Ovary (tissue), 9 donors: ENCODE measurements around the gene ANGPTL8. TPM values are rescaled to one million over a fixed set of nuclear protein-coding genes. Genes with fewer than 3 reads are reported as not detected.

ENCODE experiments used
- DNase-seq, 5 donors: peaks; one replicate each; pipeline ENCODE4 v3.0.0-alpha.2; 2019 to 2020
- H3K27ac ChIP-seq, 2 donors: fragments of 200-600 bp; one replicate each; pipeline versions ENCODE4 v1.5.1 to v1.8.0; 2019 to 2022
- H3K27me3 ChIP-seq: fragments of 200-600 bp; one replicate; pipeline ENCODE4 v1.8.0; 2022
- H3K36me3 ChIP-seq: fragments of 200-600 bp; sonication (generic); one replicate; pipeline ENCODE4 v1.5.1; 2019
- H3K4me1 ChIP-seq: one replicate; pipeline ENCODE4 v1.8.1; 2013; ENCODE audit warnings: mild to moderate bottlenecking, moderate library complexity; ENCODE audit not compliant: insufficient read depth
- H3K4me3 ChIP-seq: fragments of 200-600 bp; sonication (generic); one replicate; pipeline ENCODE4 v1.5.1; 2017
- H3K9me3 ChIP-seq, 2 donors: fragments of 200-600 bp in 1 of 2; sonication (generic) in 1 of 2; one replicate each; pipeline versions ENCODE4 v1.5.1 to v1.8.1; 2013 to 2019; ENCODE audit warnings: mild to moderate bottlenecking in 1 of 2, moderate library complexity in 1 of 2
- EP300 ChIP-seq: sonication (generic); formaldehyde crosslinking; IDR thresholded peaks from one replicate; pipeline ENCODE4 v1.6.1; 2017; ENCODE audit warnings: antibody characterized with exemption
- POLR2A ChIP-seq: fragments of 450-650 bp; IDR thresholded peaks from one replicate; pipeline ENCODE4 v1.6.1; 2017; ENCODE audit warnings: antibody characterized with exemption, mild to moderate bottlenecking, moderate library complexity
- WGBS, 3 donors: extraction: QIAGEN DNeasy Blood & Tissue Kit in 1 of 3; methylation state at CpG; one replicate each; pipeline versions ENCODE4 v1.1.5 to v1.1.7; 2013 to 2017; 5-methylcytosine and 5-hydroxymethylcytosine counted together
- intact Hi-C, 4 donors: fragments of 100-400 bp; cut with DNase I; formaldehyde crosslinking; loops; one replicate each; pipeline versions ENCODE4 v1.11.0 to v1.15.1; 2022 to 2023
- polyA plus RNA-seq, 2 donors: library from polyadenylated mRNA; stranded (reverse); fragments of 200-250 nt in 1 of 2; fragments of 350-450 nt in 1 of 2; fragmentation: Illumina TruSeq in 1 of 2; extraction: RNeasy Lipid Tissue Mini Kit (QIAGEN cat#74804) in 1 of 2; gene quantifications; one replicate each; pipeline ENCODE4 v1.2.3, GENCODE V29; 2013 to 2014
- total RNA-seq, 7 donors: library from RNA; depleted of rRNA in 2 of 7; stranded (reverse); fragments of >200 nt in 2 of 7; fragmentation: NEBNext Ultra II Directional in 3 of 7; extraction: Animal tissue kit (Norgen Biotek cat#: 25700) in 3 of 7; gene quantifications; one replicate each; pipeline versions ENCODE4 v1.1.0 to v1.2.4, GENCODE V29; 2016 to 2023
- TF ChIP-seq, protein P1 (sequence below), 3 donors: fragments of 450-650 bp in 2 of 3; fragments of 200-600 bp in 1 of 3; IDR thresholded peaks; one replicate each; pipeline versions ENCODE4 v1.5.1 to v1.8.0; 2016 to 2022; ENCODE audit warnings: antibody characterized with exemption in 3 of 3, mild to moderate bottlenecking in 1 of 3
- donor health status: DM: no; HTN: no; CAD: no; lungs with moderate emphysema.
- donor health status: DM: no; HTN: no; CAD: no.
- donor health status: Bipolar disorder and iron deficiency.
- donor health status: DM: yes; HTN: yes; CAD: no.
- donor health status: DM: no; HTN: no; CAD: no.
- donor health status: DM: yes; HTN: yes; CAD: no.

Gene ANGPTL8
- total and polyA plus RNA-seq, 9 donors = 0.50 to 0.93 (median 0.68) TPM; not detected in 5

DNA sequence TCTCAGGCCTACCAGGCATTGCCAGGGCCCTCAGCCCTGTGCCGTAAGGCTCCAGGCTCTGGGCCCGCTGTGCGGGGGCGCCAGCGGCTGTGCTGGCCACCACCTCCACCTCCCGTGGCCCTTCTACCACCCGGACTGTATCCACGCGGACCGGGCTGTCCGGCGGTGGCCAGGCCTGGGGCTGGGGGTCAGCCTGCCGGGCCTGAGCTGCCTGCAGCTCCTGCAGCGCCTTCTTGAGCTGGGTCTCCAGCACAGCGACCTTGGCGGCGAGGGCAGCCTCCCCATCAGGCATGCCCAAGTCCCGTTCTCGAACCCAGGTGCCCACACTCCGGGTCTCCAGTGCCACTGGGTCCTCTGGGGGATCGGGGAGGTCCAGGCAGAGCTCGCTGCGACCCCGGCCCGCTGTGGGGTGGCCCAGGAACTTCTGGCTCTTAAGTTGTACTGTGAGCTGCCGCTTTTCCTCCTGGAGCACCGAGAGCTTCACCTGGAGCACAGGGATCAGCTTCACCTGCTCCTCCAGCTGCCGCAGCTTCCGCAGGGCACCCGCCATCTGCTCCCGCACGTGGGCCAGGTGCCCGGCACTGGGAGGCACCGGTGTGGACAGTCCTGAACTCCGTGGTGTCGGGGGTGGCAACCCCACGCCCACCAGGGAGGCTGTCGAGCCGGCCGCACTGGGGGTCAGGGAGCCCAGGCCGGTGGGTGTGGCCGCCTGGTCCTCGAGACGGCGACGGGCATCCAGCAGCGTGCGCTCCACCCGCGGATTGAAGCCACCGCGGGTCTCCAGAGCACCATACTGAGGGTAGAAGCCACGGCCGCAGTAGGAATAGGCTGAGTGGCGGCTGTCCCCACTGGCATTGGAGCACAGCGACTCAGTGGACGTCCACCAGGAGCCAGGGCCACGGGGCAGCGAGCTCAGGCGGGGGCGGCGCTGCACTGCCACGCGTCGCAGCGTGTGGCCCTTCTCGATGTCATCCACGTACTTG lies 46.2 kb upstream of the ANGPTL8 start:
- intact Hi-C loops = no loop called here
- no peaks in the 10 kb centered on the region for H3K27me3 ChIP-seq
- no peak overlapping the region for H3K4me3 ChIP-seq
- no peaks in the 10 kb centered on the region for H3K36me3 ChIP-seq
- H3K9me3 ChIP-seq = no peaks in the 10 kb centered on the region
- H3K27ac ChIP-seq = peak overlapping the region; percentile 76 to 86
- DNase-seq = peak in 3 of 5 donors; percentile 37 to 47 (median 44)
- 58 to 82% (median 59%) methylated on average over 36 to 68 of the region's 68 CpGs for WGBS, 3 donors
- no peak for TF ChIP-seq POLR2A
- peaks cover 25% of the 10 kb centered on the region for H3K4me1 ChIP-seq

DNA sequence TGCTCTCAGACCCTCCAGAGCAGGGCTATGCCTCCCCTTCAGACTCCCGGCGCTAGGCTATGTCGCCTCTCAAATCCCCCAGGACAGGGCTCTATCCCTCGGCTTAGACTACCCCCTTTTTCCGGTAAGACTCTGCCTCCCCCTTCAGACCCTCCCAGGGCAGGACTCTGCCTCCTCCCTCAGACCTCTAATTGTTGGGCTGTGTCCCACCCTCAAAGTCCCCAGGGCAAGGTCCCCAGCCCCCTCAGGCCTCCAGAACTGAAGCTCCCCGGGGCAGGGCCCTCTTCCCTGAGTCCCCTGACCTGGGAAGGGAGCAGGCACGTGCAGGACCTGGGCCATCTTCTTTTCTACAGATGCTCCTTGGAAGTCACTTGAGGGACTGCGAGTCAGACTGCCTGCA lies 45.2 kb upstream of the ANGPTL8 start:
- Histone ChIP-seq H3K27me3 (no peaks in the 10 kb centered on the region), H3K9me3 (no peaks in the 10 kb centered on the region), H3K4me3 (peak overlapping the region; percentile 91), H3K4me1 (peaks cover 21% of the 10 kb centered on the region), H3K36me3 (no peaks in the 10 kb centered on the region), H3K27ac (peak overlapping the region; percentile 76 to 86)
- DNase-seq = no peak
- 31 to 35% (median 31%) methylated on average over 7 to 8 of the region's 8 CpGs for WGBS, 3 donors
- no peak for TF ChIP-seq EP300
- intact Hi-C loops = no loop called here

DNA sequence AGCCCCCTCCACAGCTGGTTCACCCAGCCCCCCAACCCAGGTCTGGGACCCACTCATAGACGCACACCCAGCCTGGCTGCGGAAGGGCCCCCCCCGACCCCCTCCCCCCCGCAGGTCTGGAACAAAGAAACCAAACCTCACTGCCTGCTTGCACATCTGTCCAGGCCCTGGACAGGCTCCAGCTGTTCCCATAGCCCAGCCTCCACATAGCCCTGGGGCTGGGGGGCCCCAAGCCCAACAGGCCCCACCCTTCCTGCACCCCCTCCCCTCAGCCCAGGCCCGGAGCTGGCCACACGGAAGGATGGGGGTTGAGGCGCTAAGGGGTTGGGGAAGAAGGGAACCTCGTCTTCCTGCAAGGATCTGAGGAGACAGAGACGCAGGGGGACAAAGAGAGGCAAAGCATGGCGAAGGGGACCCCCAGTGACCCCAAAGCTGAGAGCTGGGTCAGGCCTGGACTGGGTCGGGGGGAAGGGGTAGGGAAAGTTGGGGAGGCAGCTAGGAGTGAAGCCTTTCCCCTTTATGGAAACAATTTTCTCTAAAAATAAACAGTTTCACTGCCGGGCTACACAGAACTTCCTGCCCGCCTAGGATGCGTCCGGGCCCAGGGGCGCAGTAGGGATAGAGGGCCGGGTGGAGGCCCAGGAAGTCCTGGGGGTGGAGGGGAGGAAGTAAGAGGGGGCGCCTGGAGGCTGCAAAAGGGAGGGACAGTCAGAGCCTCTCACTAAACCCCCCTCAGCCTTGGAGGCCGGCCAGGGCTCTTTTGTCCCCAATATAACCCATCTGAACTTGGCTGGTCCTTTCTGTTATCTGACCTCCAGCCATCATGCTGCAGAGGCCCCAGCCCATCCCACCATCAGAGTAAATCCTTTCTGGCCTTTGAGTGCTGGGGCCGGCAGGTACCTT lies 44.5 kb upstream of the ANGPTL8 start:
- Histone ChIP-seq H3K9me3 (no peaks in the 10 kb centered on the region), H3K36me3 (no peaks in the 10 kb centered on the region), H3K27me3 (no peaks in the 10 kb centered on the region), H3K4me3 (peak overlapping the region; percentile 91), H3K27ac (peak overlapping the region; percentile 76 to 86), H3K4me1 (peaks cover 19% of the 10 kb centered on the region)
- intact Hi-C loops = loop anchor here in 1 of 4 donors (5.0 kb wide), 1 partner anchor 38 kb away; the partner anchor contains the start of gene SPC24
- 5% methylated on average over 20 of the region's 20 CpGs for WGBS, 3 donors
- DNase-seq = peak; percentile 61 to 76 (median 72)
- TF ChIP-seq, protein P1, sequence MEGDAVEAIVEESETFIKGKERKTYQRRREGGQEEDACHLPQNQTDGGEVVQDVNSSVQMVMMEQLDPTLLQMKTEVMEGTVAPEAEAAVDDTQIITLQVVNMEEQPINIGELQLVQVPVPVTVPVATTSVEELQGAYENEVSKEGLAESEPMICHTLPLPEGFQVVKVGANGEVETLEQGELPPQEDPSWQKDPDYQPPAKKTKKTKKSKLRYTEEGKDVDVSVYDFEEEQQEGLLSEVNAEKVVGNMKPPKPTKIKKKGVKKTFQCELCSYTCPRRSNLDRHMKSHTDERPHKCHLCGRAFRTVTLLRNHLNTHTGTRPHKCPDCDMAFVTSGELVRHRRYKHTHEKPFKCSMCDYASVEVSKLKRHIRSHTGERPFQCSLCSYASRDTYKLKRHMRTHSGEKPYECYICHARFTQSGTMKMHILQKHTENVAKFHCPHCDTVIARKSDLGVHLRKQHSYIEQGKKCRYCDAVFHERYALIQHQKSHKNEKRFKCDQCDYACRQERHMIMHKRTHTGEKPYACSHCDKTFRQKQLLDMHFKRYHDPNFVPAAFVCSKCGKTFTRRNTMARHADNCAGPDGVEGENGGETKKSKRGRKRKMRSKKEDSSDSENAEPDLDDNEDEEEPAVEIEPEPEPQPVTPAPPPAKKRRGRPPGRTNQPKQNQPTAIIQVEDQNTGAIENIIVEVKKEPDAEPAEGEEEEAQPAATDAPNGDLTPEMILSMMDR (IDR thresholded peaks at IDR 0.05) = no peak
- TF ChIP-seq POLR2A (no peak), EP300 (no peak)

DNA sequence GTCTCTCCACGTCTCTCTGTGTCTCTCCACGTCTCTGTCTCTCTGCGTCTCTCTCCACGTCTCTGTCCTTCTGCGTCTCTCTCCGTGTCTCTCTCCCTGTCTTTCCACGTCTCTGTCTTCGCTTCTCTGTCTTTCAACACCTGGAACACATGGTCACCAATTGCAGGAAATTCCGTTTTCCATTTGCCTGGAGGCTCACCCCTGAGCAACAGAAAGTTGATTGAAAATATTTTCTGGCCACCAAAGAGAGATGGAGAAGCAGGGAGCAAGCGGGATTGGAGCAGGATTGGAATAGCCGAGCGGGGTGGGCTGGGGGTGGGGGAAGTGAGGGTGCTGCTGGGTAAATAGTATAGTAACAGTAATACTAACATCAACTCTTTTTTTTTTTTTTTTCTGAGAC lies 43.7 kb upstream of the ANGPTL8 start:
- intact Hi-C loops = loop anchor here in 1 of 4 donors (5.0 kb wide), 1 partner anchor 38 kb away; the partner anchor contains the start of gene SPC24
- no peaks in the 10 kb centered on the region for H3K9me3 ChIP-seq
- TF ChIP-seq, protein P1 (IDR thresholded peaks at IDR 0.05) = no peak
- TF ChIP-seq EP300 (no peak), POLR2A (no peak)
- DNase-seq = no peak
- H3K27ac ChIP-seq = peak overlapping the region; percentile 76 to 86
- WGBS, 3 donors = 29 to 37% (median 35%) methylated on average over 12 of the region's 12 CpGs
- H3K4me1 ChIP-seq = peaks cover 14% of the 10 kb centered on the region
- peak overlapping the region; percentile 91 for H3K4me3 ChIP-seq
- H3K36me3 ChIP-seq = no peaks in the 10 kb centered on the region
- H3K27me3 ChIP-seq = no peaks in the 10 kb centered on the region
